ENCODE measurements around the gene HEPHL1.

DNA sequence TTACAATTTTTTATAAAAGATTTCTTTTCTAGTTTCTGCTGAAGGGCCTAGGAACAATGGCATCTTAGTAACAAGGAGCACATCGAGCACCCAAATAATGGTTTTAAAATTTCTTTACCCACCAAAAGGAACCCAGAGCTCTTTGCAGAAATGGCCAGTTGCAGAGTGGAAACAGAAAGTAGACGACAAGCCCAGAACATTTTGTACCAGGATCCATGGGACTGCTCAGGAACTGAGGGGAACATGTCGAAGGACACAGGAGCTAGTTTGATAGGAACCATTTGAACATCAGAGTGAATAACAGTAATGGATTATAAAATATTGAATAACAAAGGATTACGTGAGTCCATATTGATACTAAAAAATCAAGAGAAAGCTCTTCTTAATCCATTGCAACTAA is 124.8 kb downstream of the HEPHL1 start:
- TF ChIP-seq POLR2A (IDR thresholded peaks at IDR 0.05; ENCODE audit: low read depth, low read length) (no peak), POLR2AphosphoS5 (IDR thresholded peaks at IDR 0.05; ENCODE audit: low read depth, low read length) (no peak), TAF1 (IDR thresholded peaks at IDR 0.05; ENCODE audit: low read depth, low read length) (no peak)
